Neutrophil (primary cell): ENCODE data around the gene OLFM2.

ENCODE experiments used
- H3K27ac ChIP-seq: fragments of 200-600 bp; sonication (generic); 2 replicates; pipeline ENCODE4 v1.5.1; 2016; ENCODE audit warnings: mild to moderate bottlenecking, moderate library complexity
- H3K27me3 ChIP-seq: fragments of 200-600 bp; sonication (generic); 2 replicates; pipeline ENCODE4 v1.6.0; 2016; ENCODE audit warnings: mild to moderate bottlenecking
- H3K36me3 ChIP-seq: fragments of 200-600 bp; sonication (generic); 2 replicates; pipeline ENCODE4 v1.5.1; 2017
- H3K4me1 ChIP-seq, 2 experiments: fragments of 200-600 bp in 1 of 2; sonication (generic) in 1 of 2; 1 replicate in 1 of 2; 2 replicates in 1 of 2; pipeline versions ENCODE4 v1.5.1 to v1.6.1; 2013 to 2016; ENCODE audit warnings: low read depth in 1 of 2, low read length in 1 of 2, mild to moderate bottlenecking in 1 of 2, moderate library complexity in 1 of 2; ENCODE audit not compliant: control insufficient read depth in 1 of 2, insufficient read depth in 1 of 2
- H3K4me3 ChIP-seq, 2 experiments: fragments of 200-600 bp in 1 of 2; sonication (generic) in 1 of 2; 1 replicate in 1 of 2; 2 replicates in 1 of 2; pipeline ENCODE4 v1.5.1; 2013 to 2016; ENCODE audit warnings: low read depth in 1 of 2, low read length in 1 of 2, mild to moderate bottlenecking in 1 of 2, moderate library complexity in 1 of 2
- H3K9me3 ChIP-seq: fragments of 200-600 bp; sonication (generic); 2 replicates; pipeline ENCODE4 v1.5.1; 2016
- TF ChIP-seq, protein P1 (sequence below): fragments of 200-600 bp; sonication (generic); IDR thresholded peaks from 2 replicates; pipeline ENCODE4 v1.5.1; 2016; ENCODE audit warnings: antibody characterized with exemption

Gene OLFM2

DNA sequence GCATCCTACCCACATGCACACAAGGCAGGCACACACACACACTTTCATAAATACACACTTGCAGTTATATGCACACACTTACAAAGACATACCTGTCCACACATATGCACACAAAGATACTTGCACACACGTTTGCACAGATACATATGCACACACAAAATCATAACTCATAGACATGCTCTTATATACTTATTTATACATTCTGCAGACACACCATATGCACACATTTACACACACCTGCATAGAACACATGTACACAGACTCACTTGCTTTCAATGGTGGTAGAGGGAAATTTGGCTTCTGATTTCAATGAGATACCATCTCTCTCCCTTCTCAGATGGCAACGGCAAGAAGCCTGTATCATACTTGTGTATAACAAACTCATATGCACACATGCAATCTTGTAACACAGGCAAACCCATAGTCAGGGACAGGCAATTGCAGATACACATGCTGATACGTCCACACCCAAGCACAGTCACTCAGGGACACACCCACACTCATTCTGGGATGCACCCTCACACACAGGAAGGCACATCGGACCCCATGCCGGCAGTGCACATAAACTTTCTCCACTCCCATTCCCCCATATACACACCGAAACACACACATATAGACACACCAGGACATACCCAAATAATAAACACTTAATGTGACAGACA is 24.7 kb downstream of the OLFM2 start:
- TF ChIP-seq, protein P1, sequence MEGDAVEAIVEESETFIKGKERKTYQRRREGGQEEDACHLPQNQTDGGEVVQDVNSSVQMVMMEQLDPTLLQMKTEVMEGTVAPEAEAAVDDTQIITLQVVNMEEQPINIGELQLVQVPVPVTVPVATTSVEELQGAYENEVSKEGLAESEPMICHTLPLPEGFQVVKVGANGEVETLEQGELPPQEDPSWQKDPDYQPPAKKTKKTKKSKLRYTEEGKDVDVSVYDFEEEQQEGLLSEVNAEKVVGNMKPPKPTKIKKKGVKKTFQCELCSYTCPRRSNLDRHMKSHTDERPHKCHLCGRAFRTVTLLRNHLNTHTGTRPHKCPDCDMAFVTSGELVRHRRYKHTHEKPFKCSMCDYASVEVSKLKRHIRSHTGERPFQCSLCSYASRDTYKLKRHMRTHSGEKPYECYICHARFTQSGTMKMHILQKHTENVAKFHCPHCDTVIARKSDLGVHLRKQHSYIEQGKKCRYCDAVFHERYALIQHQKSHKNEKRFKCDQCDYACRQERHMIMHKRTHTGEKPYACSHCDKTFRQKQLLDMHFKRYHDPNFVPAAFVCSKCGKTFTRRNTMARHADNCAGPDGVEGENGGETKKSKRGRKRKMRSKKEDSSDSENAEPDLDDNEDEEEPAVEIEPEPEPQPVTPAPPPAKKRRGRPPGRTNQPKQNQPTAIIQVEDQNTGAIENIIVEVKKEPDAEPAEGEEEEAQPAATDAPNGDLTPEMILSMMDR, result no peak
- H3K4me3 ChIP-seq, result no peak overlapping the region
- peaks cover 4 to 10% of the 10 kb centered on the region in 2 experiments for H3K4me1 ChIP-seq
- peaks cover 88% of the 10 kb centered on the region for H3K27me3 ChIP-seq
- no peak overlapping the region for H3K27ac ChIP-seq
- no peaks in the 10 kb centered on the region for H3K9me3 ChIP-seq
- H3K36me3 ChIP-seq, result no peaks in the 10 kb centered on the region

DNA sequence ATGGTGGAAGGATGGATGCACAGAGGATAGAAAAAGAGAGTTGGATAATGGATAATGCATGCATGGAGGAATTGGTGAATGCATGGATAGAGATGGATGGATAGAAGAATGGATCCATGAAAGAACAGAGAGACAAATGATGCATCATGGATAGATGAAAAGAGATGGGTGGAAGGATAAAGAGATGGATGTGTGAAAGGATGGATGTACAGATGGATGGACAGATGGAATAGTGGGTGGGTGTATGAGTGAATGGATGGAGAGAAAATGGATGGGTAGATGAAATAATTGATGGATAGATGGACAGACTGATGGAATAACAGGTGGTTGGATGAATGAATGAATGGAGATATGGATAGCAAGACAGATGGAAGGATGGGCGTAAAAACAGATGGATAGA is 25.7 kb downstream of the OLFM2 start:
- Histone ChIP-seq H3K36me3 (no peaks in the 10 kb centered on the region), H3K4me1 (peaks cover 4 to 10% of the 10 kb centered on the region in 2 experiments), H3K27me3 (peaks cover 78% of the 10 kb centered on the region), H3K27ac (no peak overlapping the region), H3K4me3 (no peak overlapping the region), H3K9me3 (no peaks in the 10 kb centered on the region)
- TF ChIP-seq, protein P1, result no peak

- Histone ChIP-seq H3K27me3 (peaks cover 64% of the 10 kb centered on the region), H3K9me3 (no peaks in the 10 kb centered on the region), H3K4me3 (no peak overlapping the region), H3K4me1 (peaks cover 1 to 6% of the 10 kb centered on the region in 2 experiments), H3K36me3 (no peaks in the 10 kb centered on the region), H3K27ac (no peak overlapping the region)
- TF ChIP-seq, protein P1, result no peak
Observed at GRCh38 chr19:9909251-9909650, 27.1 kb downstream of the OLFM2 start.

- peaks cover 43% of the 10 kb centered on the region for H3K27me3 ChIP-seq
- no peaks in the 10 kb centered on the region for H3K4me1 ChIP-seq
- H3K4me3 ChIP-seq, result no peak overlapping the region
- no peaks in the 10 kb centered on the region for H3K9me3 ChIP-seq
- TF ChIP-seq, protein P1, result no peak
- H3K36me3 ChIP-seq, result no peaks in the 10 kb centered on the region
- no peak overlapping the region for H3K27ac ChIP-seq
Observed at GRCh38 chr19:9906475-9907087, 29.7 kb downstream of the OLFM2 start.

- H3K4me1 ChIP-seq, result no peaks in the 10 kb centered on the region
- H3K27ac ChIP-seq, result no peak overlapping the region
- H3K9me3 ChIP-seq, result no peaks in the 10 kb centered on the region
- H3K27me3 ChIP-seq, result peaks cover 35% of the 10 kb centered on the region
- no peaks in the 10 kb centered on the region for H3K36me3 ChIP-seq
- no peak overlapping the region for H3K4me3 ChIP-seq
- TF ChIP-seq, protein P1, result no peak
Observed at GRCh38 chr19:9903336-9903735, 33.0 kb downstream of the OLFM2 start.
